WTC11 (cell line): ENCODE data around the gene DMD. TPM values are rescaled to one million over a fixed set of nuclear protein-coding genes. Genes with fewer than 3 reads are reported as not detected.

Experiments
- ATAC-seq: fragments of 200-7000 bp; cut with Tn5 transposase; 2 replicates; pipeline ENCODE4 v1.10.0; 2021; ENCODE audit warnings: mild to moderate bottlenecking, moderate library complexity
- CTCF ChIA-PET: fragments of 300-600 bp; sonication (Branson Sonifier 250); formaldehyde crosslinking; loops from one replicate; lab custom pipeline; 2021; ENCODE audit warnings: antibody characterized with exemption; lab: Charles Lee
- POLR2A ChIA-PET: fragments of 350-600 bp; sonication (Branson Sonifier 250); formaldehyde crosslinking; loops from one replicate; lab custom pipeline; 2021; ENCODE audit warnings: antibody characterized with exemption; lab: Charles Lee
- DNase-seq: peaks from one replicate; pipeline ENCODE4 v3.0.0; 2021; ENCODE audit warnings: low spot score
- H3K27ac Mint-ChIP-seq: 2 replicates; pipeline ENCODE4 v1.8.0; 2021; ENCODE audit warnings: mixed read lengths
- H3K27me3 Mint-ChIP-seq: 2 replicates; pipeline ENCODE4 v1.8.0; 2021; ENCODE audit warnings: low read depth, mild to moderate bottlenecking, moderate library complexity, mixed read lengths
- H3K36me3 Mint-ChIP-seq: 2 replicates; pipeline ENCODE4 v1.8.0; 2021; ENCODE audit warnings: mixed read lengths
- H3K4me1 Mint-ChIP-seq: 2 replicates; pipeline ENCODE4 v1.8.0; 2022; ENCODE audit warnings: mixed read lengths
- H3K4me3 Mint-ChIP-seq: 2 replicates; pipeline ENCODE4 v1.8.0; 2021; ENCODE audit warnings: mild to moderate bottlenecking, moderate library complexity, mixed read lengths
- H3K9me3 Mint-ChIP-seq: 2 replicates; pipeline ENCODE4 v1.8.0; 2021; ENCODE audit warnings: mixed read lengths
- CREM ChIP-seq: sonication (generic); formaldehyde crosslinking; IDR thresholded peaks from 2 replicates; pipeline ENCODE4 v1.8.1; 2022; ENCODE audit warnings: mild to moderate bottlenecking, missing genetic modification reagents, moderate library complexity
- EMX1 ChIP-seq: fragments of 250-450 bp; sonication (Bioruptor Pico); IDR thresholded peaks from 2 replicates; pipeline ENCODE4 v1.8.0; 2021; ENCODE audit warnings: mild to moderate bottlenecking
- GRHL2 ChIP-seq: fragments of 250-450 bp; sonication (Bioruptor Pico); IDR thresholded peaks from 2 replicates; pipeline ENCODE4 v1.8.0; 2022; ENCODE audit warnings: mild to moderate bottlenecking, moderate library complexity; ENCODE audit not compliant: insufficient replicate concordance, severe bottlenecking
- GTF2I ChIP-seq: fragments of 250-450 bp; sonication (Bioruptor Pico); conservative IDR thresholded peaks from 2 replicates; pipeline ENCODE4 v1.4.0; 2021; ENCODE audit warnings: mild to moderate bottlenecking
- HMGA2 ChIP-seq: fragments of 250-450 bp; sonication (Bioruptor Pico); IDR thresholded peaks from 2 replicates; pipeline ENCODE4 v1.4.0; 2021; ENCODE audit warnings: mild to moderate bottlenecking, moderate library complexity
- OVOL2 ChIP-seq: fragments of 250-450 bp; sonication (Bioruptor Pico); IDR thresholded peaks from 2 replicates; pipeline ENCODE4 v1.9.0; 2021; ENCODE audit warnings: mild to moderate bottlenecking, borderline replicate concordance
- RELA ChIP-seq: sonication (generic); formaldehyde crosslinking; IDR thresholded peaks from 2 replicates; pipeline ENCODE4 v1.8.1; 2022; ENCODE audit warnings: missing genetic modification reagents, mild to moderate bottlenecking, borderline replicate concordance
- SMAD3 ChIP-seq: sonication (generic); formaldehyde crosslinking; IDR thresholded peaks from 2 replicates; pipeline ENCODE4 v1.8.0; 2022; ENCODE audit warnings: missing genetic modification reagents, mild to moderate bottlenecking, borderline replicate concordance
- SP1 ChIP-seq: sonication (generic); formaldehyde crosslinking; conservative IDR thresholded peaks from 2 replicates; pipeline ENCODE4 v1.8.1; 2022; ENCODE audit warnings: missing genetic modification reagents
- TEAD4 ChIP-seq: sonication (generic); formaldehyde crosslinking; IDR thresholded peaks from 2 replicates; pipeline ENCODE4 v1.8.0; 2022; ENCODE audit warnings: mild to moderate bottlenecking, missing genetic modification reagents
- ZNF232 ChIP-seq: sonication (generic); formaldehyde crosslinking; IDR thresholded peaks from 2 replicates; pipeline ENCODE4 v1.8.0; 2022; ENCODE audit warnings: mild to moderate bottlenecking, missing genetic modification reagents
- ZNF416 ChIP-seq: fragments of 250-450 bp; sonication (Bioruptor Pico); IDR thresholded peaks from 2 replicates; pipeline ENCODE4 v1.9.0; 2021; ENCODE audit warnings: mild to moderate bottlenecking, inconsistent platforms
- total RNA-seq: library from RNA; stranded (reverse); gene quantifications from 3 replicates; pipeline ENCODE4 v1.2.3, GENCODE V29; 2021
- TF ChIP-seq, protein P1 (sequence below): sonication (generic); formaldehyde crosslinking; IDR thresholded peaks from 2 replicates; pipeline ENCODE4 v1.8.1; 2022; ENCODE audit warnings: low read depth, missing genetic modification reagents, borderline replicate concordance
- TF ChIP-seq, protein P2 (sequence below): sonication (generic); formaldehyde crosslinking; IDR thresholded peaks from 2 replicates; pipeline ENCODE4 v1.8.0; 2022; ENCODE audit warnings: missing genetic modification reagents
- TF ChIP-seq, protein P3 (sequence below): sonication (generic); formaldehyde crosslinking; IDR thresholded peaks from 2 replicates; pipeline ENCODE4 v1.8.1; 2023; ENCODE audit warnings: mild to moderate bottlenecking, missing genetic modification reagents
- TF ChIP-seq, protein P4 (sequence below): sonication (generic); formaldehyde crosslinking; IDR thresholded peaks from 2 replicates; pipeline ENCODE4 v1.8.1; 2023; ENCODE audit warnings: mild to moderate bottlenecking, missing genetic modification reagents
- TF ChIP-seq, protein P5 (sequence below): fragments of 250-450 bp; sonication (Bioruptor Pico); IDR thresholded peaks from 2 replicates; pipeline ENCODE4 v1.9.0; 2021; ENCODE audit warnings: mild to moderate bottlenecking
- TF ChIP-seq, protein P6 (sequence below): fragments of 250-450 bp; sonication (Bioruptor Pico); IDR thresholded peaks from 2 replicates; pipeline ENCODE4 v1.8.0; 2021; ENCODE audit warnings: mild to moderate bottlenecking
- TF ChIP-seq, protein P7 (sequence below): sonication (generic); formaldehyde crosslinking; IDR thresholded peaks from 2 replicates; pipeline ENCODE4 v1.8.1; 2022; ENCODE audit warnings: low read depth, mild to moderate bottlenecking, moderate library complexity, missing genetic modification reagents, borderline replicate concordance

DMD gene
- total RNA-seq, 1 experiment from 2014 or later: 9.1 TPM

DNA sequence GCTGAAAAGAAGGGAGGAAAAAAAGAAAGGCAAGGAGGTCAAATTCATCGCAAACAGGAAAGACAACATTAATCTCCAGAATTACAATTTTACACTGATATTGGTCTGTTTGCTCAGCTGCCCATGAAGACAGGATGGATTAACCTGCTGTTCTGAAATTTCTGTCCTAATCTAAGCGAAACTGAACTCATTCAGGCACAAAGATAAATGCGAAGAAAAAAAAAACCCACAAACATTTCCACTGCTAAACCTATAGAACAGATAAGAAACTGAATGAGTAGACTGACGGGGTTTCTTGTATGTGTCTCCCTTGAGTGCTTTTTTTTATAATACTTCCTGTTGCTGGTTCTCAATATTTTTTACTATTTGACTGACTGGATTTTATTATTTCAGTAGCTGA, 1887.7 kb downstream of the DMD start:
- no peak overlapping the region for H3K4me3 Mint-ChIP-seq
- TF ChIP-seq GTF2I (CRISPR knock-in tag) (no peak), GRHL2 (CRISPR knock-in tag) (no peak), RELA (CRISPR knock-in tag) (no peak), SP1 (CRISPR knock-in tag) (no peak), EMX1 (CRISPR knock-in tag) (no peak), ZNF416 (CRISPR knock-in tag) (no peak), OVOL2 (CRISPR knock-in tag) (no peak), HMGA2 (CRISPR knock-in tag) (no peak), TEAD4 (no peak), ZNF232 (CRISPR knock-in tag) (no peak), CREM (CRISPR knock-in tag) (no peak), SMAD3 (no peak)
- TF ChIP-seq, protein P1, sequence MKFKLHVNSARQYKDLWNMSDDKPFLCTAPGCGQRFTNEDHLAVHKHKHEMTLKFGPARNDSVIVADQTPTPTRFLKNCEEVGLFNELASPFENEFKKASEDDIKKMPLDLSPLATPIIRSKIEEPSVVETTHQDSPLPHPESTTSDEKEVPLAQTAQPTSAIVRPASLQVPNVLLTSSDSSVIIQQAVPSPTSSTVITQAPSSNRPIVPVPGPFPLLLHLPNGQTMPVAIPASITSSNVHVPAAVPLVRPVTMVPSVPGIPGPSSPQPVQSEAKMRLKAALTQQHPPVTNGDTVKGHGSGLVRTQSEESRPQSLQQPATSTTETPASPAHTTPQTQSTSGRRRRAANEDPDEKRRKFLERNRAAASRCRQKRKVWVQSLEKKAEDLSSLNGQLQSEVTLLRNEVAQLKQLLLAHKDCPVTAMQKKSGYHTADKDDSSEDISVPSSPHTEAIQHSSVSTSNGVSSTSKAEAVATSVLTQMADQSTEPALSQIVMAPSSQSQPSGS (CRISPR knock-in tag): no peak
- TF ChIP-seq, protein P2, sequence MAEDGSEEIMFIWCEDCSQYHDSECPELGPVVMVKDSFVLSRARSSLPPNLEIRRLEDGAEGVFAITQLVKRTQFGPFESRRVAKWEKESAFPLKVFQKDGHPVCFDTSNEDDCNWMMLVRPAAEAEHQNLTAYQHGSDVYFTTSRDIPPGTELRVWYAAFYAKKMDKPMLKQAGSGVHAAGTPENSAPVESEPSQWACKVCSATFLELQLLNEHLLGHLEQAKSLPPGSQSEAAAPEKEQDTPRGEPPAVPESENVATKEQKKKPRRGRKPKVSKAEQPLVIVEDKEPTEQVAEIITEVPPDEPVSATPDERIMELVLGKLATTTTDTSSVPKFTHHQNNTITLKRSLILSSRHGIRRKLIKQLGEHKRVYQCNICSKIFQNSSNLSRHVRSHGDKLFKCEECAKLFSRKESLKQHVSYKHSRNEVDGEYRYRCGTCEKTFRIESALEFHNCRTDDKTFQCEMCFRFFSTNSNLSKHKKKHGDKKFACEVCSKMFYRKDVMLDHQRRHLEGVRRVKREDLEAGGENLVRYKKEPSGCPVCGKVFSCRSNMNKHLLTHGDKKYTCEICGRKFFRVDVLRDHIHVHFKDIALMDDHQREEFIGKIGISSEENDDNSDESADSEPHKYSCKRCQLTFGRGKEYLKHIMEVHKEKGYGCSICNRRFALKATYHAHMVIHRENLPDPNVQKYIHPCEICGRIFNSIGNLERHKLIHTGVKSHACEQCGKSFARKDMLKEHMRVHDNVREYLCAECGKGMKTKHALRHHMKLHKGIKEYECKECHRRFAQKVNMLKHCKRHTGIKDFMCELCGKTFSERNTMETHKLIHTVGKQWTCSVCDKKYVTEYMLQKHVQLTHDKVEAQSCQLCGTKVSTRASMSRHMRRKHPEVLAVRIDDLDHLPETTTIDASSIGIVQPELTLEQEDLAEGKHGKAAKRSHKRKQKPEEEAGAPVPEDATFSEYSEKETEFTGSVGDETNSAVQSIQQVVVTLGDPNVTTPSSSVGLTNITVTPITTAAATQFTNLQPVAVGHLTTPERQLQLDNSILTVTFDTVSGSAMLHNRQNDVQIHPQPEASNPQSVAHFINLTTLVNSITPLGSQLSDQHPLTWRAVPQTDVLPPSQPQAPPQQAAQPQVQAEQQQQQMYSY (CRISPR knock-in tag): no peak
- TF ChIP-seq, protein P3, sequence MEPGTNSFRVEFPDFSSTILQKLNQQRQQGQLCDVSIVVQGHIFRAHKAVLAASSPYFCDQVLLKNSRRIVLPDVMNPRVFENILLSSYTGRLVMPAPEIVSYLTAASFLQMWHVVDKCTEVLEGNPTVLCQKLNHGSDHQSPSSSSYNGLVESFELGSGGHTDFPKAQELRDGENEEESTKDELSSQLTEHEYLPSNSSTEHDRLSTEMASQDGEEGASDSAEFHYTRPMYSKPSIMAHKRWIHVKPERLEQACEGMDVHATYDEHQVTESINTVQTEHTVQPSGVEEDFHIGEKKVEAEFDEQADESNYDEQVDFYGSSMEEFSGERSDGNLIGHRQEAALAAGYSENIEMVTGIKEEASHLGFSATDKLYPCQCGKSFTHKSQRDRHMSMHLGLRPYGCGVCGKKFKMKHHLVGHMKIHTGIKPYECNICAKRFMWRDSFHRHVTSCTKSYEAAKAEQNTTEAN (CRISPR knock-in tag): no peak
- TF ChIP-seq, protein P4, sequence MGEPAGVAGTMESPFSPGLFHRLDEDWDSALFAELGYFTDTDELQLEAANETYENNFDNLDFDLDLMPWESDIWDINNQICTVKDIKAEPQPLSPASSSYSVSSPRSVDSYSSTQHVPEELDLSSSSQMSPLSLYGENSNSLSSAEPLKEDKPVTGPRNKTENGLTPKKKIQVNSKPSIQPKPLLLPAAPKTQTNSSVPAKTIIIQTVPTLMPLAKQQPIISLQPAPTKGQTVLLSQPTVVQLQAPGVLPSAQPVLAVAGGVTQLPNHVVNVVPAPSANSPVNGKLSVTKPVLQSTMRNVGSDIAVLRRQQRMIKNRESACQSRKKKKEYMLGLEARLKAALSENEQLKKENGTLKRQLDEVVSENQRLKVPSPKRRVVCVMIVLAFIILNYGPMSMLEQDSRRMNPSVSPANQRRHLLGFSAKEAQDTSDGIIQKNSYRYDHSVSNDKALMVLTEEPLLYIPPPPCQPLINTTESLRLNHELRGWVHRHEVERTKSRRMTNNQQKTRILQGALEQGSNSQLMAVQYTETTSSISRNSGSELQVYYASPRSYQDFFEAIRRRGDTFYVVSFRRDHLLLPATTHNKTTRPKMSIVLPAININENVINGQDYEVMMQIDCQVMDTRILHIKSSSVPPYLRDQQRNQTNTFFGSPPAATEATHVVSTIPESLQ (CRISPR knock-in tag): no peak
- TF ChIP-seq, protein P5, sequence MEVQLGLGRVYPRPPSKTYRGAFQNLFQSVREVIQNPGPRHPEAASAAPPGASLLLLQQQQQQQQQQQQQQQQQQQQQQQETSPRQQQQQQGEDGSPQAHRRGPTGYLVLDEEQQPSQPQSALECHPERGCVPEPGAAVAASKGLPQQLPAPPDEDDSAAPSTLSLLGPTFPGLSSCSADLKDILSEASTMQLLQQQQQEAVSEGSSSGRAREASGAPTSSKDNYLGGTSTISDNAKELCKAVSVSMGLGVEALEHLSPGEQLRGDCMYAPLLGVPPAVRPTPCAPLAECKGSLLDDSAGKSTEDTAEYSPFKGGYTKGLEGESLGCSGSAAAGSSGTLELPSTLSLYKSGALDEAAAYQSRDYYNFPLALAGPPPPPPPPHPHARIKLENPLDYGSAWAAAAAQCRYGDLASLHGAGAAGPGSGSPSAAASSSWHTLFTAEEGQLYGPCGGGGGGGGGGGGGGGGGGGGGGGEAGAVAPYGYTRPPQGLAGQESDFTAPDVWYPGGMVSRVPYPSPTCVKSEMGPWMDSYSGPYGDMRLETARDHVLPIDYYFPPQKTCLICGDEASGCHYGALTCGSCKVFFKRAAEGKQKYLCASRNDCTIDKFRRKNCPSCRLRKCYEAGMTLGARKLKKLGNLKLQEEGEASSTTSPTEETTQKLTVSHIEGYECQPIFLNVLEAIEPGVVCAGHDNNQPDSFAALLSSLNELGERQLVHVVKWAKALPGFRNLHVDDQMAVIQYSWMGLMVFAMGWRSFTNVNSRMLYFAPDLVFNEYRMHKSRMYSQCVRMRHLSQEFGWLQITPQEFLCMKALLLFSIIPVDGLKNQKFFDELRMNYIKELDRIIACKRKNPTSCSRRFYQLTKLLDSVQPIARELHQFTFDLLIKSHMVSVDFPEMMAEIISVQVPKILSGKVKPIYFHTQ: no peak
- TF ChIP-seq, protein P6, sequence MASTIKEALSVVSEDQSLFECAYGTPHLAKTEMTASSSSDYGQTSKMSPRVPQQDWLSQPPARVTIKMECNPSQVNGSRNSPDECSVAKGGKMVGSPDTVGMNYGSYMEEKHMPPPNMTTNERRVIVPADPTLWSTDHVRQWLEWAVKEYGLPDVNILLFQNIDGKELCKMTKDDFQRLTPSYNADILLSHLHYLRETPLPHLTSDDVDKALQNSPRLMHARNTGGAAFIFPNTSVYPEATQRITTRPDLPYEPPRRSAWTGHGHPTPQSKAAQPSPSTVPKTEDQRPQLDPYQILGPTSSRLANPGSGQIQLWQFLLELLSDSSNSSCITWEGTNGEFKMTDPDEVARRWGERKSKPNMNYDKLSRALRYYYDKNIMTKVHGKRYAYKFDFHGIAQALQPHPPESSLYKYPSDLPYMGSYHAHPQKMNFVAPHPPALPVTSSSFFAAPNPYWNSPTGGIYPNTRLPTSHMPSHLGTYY: no peak
- TF ChIP-seq, protein P7, sequence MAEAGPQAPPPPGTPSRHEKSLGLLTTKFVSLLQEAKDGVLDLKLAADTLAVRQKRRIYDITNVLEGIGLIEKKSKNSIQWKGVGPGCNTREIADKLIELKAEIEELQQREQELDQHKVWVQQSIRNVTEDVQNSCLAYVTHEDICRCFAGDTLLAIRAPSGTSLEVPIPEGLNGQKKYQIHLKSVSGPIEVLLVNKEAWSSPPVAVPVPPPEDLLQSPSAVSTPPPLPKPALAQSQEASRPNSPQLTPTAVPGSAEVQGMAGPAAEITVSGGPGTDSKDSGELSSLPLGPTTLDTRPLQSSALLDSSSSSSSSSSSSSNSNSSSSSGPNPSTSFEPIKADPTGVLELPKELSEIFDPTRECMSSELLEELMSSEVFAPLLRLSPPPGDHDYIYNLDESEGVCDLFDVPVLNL: no peak
- DNase-seq (no peak), ATAC-seq (no peak)
- H3K9me3 Mint-ChIP-seq: no peaks in the 10 kb centered on the region
- H3K4me1 Mint-ChIP-seq: peaks cover 18% of the 10 kb centered on the region
- POLR2A ChIA-PET: no interaction called here
- H3K36me3 Mint-ChIP-seq: no peaks in the 10 kb centered on the region
- H3K27ac Mint-ChIP-seq: peak overlapping the region; percentile 84
- no peaks in the 10 kb centered on the region for H3K27me3 Mint-ChIP-seq
- CTCF ChIA-PET: no interaction called here
